SK-N-SH (cell line): ENCODE measurements around the gene TDP1. TPM values are rescaled to one million over a fixed set of nuclear protein-coding genes. Genes with fewer than 3 reads are reported as not detected.

Experiments
- FOXJ3 ChIP-seq: sonication (generic); formaldehyde crosslinking; IDR thresholded peaks from 2 replicates; pipeline ENCODE4 v1.5.1; 2020; ENCODE audit warnings: mild to moderate bottlenecking, missing genetic modification reagents
- NFIC ChIP-seq: IDR thresholded peaks from 2 replicates; pipeline ENCODE4 v1.4.0; 2012; ENCODE audit warnings: borderline replicate concordance
- POLR2AphosphoS5 ChIP-seq: IDR thresholded peaks from 2 replicates; pipeline ENCODE4 v1.6.1; 2012; ENCODE audit warnings: low read depth, low read length
- RAD21 ChIP-seq: IDR thresholded peaks from 2 replicates; pipeline ENCODE4 v1.6.1; 2012; ENCODE audit warnings: mild to moderate bottlenecking, low read length
- RCOR1 ChIP-seq: fragments of 150-350 bp; IDR thresholded peaks from 2 replicates; pipeline ENCODE4 v1.6.1; 2017; ENCODE audit warnings: antibody characterized with exemption, low read length
- RFX5 ChIP-seq: IDR thresholded peaks from 2 replicates; pipeline ENCODE4 v1.6.1; 2012; ENCODE audit warnings: mild to moderate bottlenecking, improper control_type of control experiment, low read length
- SIN3A ChIP-seq: IDR thresholded peaks from 2 replicates; pipeline ENCODE4 v1.6.1; 2012; ENCODE audit warnings: low read depth, mild to moderate bottlenecking, low read length, moderate library complexity, borderline replicate concordance
- SMC3 ChIP-seq: IDR thresholded peaks from 2 replicates; pipeline ENCODE4 v1.6.1; 2012; ENCODE audit warnings: low read depth, low read length, improper control_type of control experiment
- TAF1 ChIP-seq: IDR thresholded peaks from 2 replicates; pipeline ENCODE4 v1.6.1; 2012; ENCODE audit warnings: low read depth, mild to moderate bottlenecking, low read length, moderate library complexity, borderline replicate concordance
- TCF12 ChIP-seq: IDR thresholded peaks from 2 replicates; pipeline ENCODE4 v1.4.0; 2012
- TEAD4 ChIP-seq: IDR thresholded peaks from 2 replicates; pipeline ENCODE4 v1.4.0; 2012; ENCODE audit warnings: mild to moderate bottlenecking, borderline replicate concordance; ENCODE audit not compliant: insufficient read depth
- YY1 ChIP-seq: IDR thresholded peaks from 2 replicates; pipeline ENCODE4 v1.4.0; 2012; ENCODE audit warnings: low read depth, mild to moderate bottlenecking
- polyA plus RNA-seq, 3 experiments: library from polyadenylated mRNA; depleted of rRNA; stranded (reverse); fragments of >200 nt; gene quantifications; 2 replicates each; pipeline ENCODE4 v1.2.3, GENCODE V29; 2012
- TF ChIP-seq, protein P1 (sequence below): fragments of 150-350 bp; IDR thresholded peaks from 2 replicates; pipeline ENCODE4 v1.6.1; 2017; ENCODE audit warnings: antibody characterized with exemption, low read length, low read depth, borderline replicate concordance
- TF ChIP-seq, protein P2 (sequence below): fragments of 150-350 bp; IDR thresholded peaks from 2 replicates; pipeline ENCODE4 v1.6.1; 2016; ENCODE audit warnings: mild to moderate bottlenecking, low read depth, low read length
- TF ChIP-seq, protein P3 (sequence below): IDR thresholded peaks from 2 replicates; pipeline ENCODE4 v1.4.0; 2012; ENCODE audit warnings: low read depth
- TF ChIP-seq, protein P4 (sequence below): fragments of 200-600 bp; sonication (generic); IDR thresholded peaks from 2 replicates; pipeline ENCODE4 v1.6.1; 2017; ENCODE audit warnings: antibody characterized with exemption, mild to moderate bottlenecking, moderate library complexity
- TF ChIP-seq, protein P5 (sequence below): IDR thresholded peaks from 2 replicates; pipeline ENCODE4 v1.4.0; 2012; ENCODE audit warnings: low read depth, borderline replicate concordance

Gene TDP1
- polyA plus RNA-seq, 1 of the 3 experiments (the other 2 are of a cell fraction), result 14.5 TPM

DNA sequence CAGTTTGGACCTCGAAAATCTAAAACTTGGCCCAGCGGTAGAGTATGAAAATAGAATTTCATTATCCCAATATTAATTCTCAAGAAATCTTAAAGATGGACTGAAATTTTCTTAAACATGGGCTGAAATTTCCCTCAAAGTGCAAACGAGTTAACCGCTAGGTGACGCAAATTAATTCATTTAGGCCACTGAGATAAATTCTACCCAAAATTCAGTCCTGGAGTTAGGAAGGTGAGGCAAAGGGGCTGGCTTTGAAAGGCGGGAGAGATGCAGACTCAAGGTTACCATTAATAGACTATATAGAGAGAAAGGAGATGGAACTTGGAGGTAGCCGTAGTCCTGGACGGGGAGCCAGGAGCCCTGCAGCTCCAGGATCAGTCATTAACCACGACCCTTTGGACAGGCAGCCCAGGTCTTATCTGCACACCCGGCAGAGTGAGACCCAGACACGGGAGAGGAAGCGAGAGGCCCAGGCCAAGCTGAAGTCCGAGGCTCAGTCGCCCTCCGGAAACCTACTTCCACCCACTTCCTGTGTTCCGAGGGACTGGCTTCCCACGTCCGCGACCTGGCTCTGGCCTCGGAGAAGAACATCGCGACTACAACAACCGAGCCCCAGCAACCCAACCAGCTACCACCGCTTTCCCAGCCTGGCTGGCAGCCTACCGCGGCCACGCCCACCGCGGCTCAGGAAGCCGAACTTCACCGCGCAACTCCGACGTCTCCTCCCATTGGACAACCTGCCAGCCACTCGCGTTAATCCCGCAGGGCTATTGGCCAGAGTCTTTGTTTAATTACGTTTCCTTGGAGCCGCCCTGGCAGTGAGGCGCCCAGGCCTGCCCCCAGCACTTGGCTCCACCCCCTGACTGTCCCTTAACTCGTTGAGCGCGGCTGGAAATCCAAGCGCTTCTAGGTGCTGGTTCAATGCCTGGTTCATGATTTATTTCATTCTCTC is 1.4 kb upstream of the TDP1 start, which contains the start of gene EFCAB11 (continued):
- TF ChIP-seq TAF1 (peak; percentile 82; the same call in 1 of the 2 replicates), SMC3 (no peak), YY1 (no peak), RCOR1 (no peak), RFX5 (0 out of 2 replicates have a peak, but pooled peaks have one; percentile 67), TCF12 (no peak), RAD21 (no peak), SIN3A (peak; percentile 90; the same call in 1 of the 2 replicates), TEAD4 (no peak), NFIC (no peak; the same call in 1 of the 2 replicates), POLR2AphosphoS5 (peak; percentile 85), FOXJ3 (CRISPR knock-in tag) (no peak)
- TF ChIP-seq, protein P1, sequence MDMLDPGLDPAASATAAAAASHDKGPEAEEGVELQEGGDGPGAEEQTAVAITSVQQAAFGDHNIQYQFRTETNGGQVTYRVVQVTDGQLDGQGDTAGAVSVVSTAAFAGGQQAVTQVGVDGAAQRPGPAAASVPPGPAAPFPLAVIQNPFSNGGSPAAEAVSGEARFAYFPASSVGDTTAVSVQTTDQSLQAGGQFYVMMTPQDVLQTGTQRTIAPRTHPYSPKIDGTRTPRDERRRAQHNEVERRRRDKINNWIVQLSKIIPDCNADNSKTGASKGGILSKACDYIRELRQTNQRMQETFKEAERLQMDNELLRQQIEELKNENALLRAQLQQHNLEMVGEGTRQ, result no peak
- TF ChIP-seq, protein P2, sequence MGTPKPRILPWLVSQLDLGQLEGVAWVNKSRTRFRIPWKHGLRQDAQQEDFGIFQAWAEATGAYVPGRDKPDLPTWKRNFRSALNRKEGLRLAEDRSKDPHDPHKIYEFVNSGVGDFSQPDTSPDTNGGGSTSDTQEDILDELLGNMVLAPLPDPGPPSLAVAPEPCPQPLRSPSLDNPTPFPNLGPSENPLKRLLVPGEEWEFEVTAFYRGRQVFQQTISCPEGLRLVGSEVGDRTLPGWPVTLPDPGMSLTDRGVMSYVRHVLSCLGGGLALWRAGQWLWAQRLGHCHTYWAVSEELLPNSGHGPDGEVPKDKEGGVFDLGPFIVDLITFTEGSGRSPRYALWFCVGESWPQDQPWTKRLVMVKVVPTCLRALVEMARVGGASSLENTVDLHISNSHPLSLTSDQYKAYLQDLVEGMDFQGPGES, result peak; percentile 64
- TF ChIP-seq, protein P3, sequence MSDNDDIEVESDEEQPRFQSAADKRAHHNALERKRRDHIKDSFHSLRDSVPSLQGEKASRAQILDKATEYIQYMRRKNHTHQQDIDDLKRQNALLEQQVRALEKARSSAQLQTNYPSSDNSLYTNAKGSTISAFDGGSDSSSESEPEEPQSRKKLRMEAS, result no peak
- TF ChIP-seq, protein P4, sequence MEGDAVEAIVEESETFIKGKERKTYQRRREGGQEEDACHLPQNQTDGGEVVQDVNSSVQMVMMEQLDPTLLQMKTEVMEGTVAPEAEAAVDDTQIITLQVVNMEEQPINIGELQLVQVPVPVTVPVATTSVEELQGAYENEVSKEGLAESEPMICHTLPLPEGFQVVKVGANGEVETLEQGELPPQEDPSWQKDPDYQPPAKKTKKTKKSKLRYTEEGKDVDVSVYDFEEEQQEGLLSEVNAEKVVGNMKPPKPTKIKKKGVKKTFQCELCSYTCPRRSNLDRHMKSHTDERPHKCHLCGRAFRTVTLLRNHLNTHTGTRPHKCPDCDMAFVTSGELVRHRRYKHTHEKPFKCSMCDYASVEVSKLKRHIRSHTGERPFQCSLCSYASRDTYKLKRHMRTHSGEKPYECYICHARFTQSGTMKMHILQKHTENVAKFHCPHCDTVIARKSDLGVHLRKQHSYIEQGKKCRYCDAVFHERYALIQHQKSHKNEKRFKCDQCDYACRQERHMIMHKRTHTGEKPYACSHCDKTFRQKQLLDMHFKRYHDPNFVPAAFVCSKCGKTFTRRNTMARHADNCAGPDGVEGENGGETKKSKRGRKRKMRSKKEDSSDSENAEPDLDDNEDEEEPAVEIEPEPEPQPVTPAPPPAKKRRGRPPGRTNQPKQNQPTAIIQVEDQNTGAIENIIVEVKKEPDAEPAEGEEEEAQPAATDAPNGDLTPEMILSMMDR, result peak; percentile 47
- TF ChIP-seq, protein P5, sequence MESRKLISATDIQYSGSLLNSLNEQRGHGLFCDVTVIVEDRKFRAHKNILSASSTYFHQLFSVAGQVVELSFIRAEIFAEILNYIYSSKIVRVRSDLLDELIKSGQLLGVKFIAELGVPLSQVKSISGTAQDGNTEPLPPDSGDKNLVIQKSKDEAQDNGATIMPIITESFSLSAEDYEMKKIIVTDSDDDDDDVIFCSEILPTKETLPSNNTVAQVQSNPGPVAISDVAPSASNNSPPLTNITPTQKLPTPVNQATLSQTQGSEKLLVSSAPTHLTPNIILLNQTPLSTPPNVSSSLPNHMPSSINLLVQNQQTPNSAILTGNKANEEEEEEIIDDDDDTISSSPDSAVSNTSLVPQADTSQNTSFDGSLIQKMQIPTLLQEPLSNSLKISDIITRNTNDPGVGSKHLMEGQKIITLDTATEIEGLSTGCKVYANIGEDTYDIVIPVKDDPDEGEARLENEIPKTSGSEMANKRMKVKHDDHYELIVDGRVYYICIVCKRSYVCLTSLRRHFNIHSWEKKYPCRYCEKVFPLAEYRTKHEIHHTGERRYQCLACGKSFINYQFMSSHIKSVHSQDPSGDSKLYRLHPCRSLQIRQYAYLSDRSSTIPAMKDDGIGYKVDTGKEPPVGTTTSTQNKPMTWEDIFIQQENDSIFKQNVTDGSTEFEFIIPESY, result no peak
